T-helper 1 cell treated with Interleukin-12 subunit alpha and Interleukin-12 subunit beta and Interleukin-4 antibody, amounts not matched to agents 30 μg/mL and 1 μg/mL, for 36 hours (primary cell): ENCODE data around the gene NECTIN3.

ENCODE experiments used
- H3K27ac Mint-ChIP-seq: one replicate; pipeline ENCODE4 v1.8.0; 2021; ENCODE audit warnings: mild to moderate bottlenecking, mixed read lengths
- H3K27me3 Mint-ChIP-seq: one replicate; pipeline ENCODE4 v1.8.0; 2021; ENCODE audit warnings: low read depth, mixed read lengths
- H3K36me3 Mint-ChIP-seq: one replicate; pipeline ENCODE4 v1.8.0; 2021; ENCODE audit warnings: low read depth, mixed read lengths
- H3K4me1 Mint-ChIP-seq: one replicate; pipeline ENCODE4 v1.8.0; 2021; ENCODE audit warnings: low read depth, mixed read lengths
- H3K4me3 Mint-ChIP-seq: one replicate; pipeline ENCODE4 v1.8.0; 2021; ENCODE audit warnings: mild to moderate bottlenecking, moderate library complexity, mixed read lengths
- H3K9me3 Mint-ChIP-seq: one replicate; pipeline ENCODE4 v1.8.0; 2021; ENCODE audit warnings: mixed read lengths

Gene NECTIN3

DNA sequence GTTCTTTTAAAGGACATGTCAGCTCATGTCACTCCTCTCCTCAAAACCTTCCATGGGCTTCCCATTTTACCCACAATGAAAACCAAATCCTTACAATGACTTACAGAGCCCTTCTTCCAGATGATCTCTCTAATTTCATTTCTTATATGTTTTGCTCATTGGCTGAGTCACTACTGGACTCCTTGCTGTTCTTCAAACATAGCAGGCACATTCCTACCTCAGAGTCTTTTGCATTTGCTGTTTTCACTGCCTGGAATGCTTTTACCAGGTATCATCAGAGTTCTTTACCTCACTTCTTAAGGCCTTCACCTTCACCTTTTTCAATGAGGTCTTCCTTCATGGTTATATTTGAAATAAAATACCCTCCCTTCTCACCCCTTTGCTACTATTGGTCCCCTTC is 57.3 kb downstream of the NECTIN3 start:
- no peak overlapping the region for H3K4me3 Mint-ChIP-seq
- H3K27me3 Mint-ChIP-seq, result no peaks in the 10 kb centered on the region
- no peak overlapping the region for H3K27ac Mint-ChIP-seq
- no peaks in the 10 kb centered on the region for H3K4me1 Mint-ChIP-seq
- no peaks in the 10 kb centered on the region for H3K9me3 Mint-ChIP-seq
- H3K36me3 Mint-ChIP-seq, result no peaks in the 10 kb centered on the region

DNA sequence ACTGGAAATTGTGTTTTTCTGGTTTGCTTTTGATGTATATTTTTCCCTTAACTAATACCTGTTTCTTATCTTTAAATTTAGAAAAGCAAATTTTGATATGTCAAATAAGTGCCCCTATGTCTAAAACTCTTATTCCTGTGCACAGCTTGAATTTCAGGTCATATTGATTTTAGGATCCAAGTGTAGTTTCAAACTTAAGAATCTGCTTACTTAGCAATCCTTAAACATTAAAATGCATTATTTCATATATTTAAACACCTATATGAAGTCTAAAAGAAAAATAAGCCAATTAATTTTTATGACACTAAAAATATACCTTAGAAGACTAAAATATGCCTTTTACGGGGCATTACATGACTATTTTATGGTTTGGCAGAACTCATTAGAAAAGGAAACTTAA is 59.2 kb downstream of the NECTIN3 start:
- H3K9me3 Mint-ChIP-seq, result no peaks in the 10 kb centered on the region
- H3K27me3 Mint-ChIP-seq, result no peaks in the 10 kb centered on the region
- no peaks in the 10 kb centered on the region for H3K4me1 Mint-ChIP-seq
- H3K4me3 Mint-ChIP-seq, result no peak overlapping the region
- H3K36me3 Mint-ChIP-seq, result no peaks in the 10 kb centered on the region
- no peak overlapping the region for H3K27ac Mint-ChIP-seq

DNA sequence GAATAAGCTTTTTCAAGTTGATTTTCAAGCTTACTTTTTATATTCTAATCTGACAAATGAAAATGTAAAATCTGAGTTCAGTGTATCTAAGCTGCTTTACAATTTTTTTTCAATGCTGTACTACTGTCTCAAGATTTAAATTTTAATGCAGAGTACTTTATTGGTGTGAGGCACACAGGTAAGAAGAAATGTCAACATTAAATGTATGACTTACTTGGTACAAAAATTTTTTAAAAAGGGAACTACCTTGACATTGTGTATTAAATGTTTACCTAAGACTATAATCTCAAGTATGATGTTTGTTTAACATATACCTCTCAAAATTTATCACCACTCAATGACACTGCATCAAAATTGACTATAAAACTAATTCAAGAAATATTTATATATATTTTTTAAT is 62.7 kb downstream of the NECTIN3 start:
- Mint-ChIP-seq H3K36me3 (no peaks in the 10 kb centered on the region), H3K4me3 (no peak overlapping the region), H3K9me3 (no peaks in the 10 kb centered on the region), H3K27ac (no peak overlapping the region), H3K27me3 (peaks cover 2% of the 10 kb centered on the region), H3K4me1 (no peaks in the 10 kb centered on the region)

DNA sequence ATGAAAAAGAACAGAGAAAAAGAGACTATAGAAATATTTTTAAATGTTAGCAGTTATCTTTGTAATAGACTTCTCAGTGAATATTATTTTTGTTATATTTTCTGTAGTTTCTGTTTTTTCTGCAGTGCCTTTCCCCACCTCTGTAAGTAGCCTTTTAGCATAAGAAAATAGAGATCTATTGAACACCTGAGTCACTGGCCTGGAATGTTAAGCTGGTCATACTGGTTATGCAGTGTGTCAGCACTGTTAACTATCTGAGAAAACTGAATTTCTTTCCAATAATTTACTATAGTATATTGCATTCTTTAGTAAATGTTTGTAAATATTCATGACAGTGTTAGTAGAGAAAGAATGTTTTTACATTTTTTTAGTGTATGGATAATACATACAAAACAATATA is 79.8 kb downstream of the NECTIN3 start:
- Mint-ChIP-seq H3K4me1 (no peaks in the 10 kb centered on the region), H3K27ac (no peak overlapping the region), H3K27me3 (no peaks in the 10 kb centered on the region), H3K4me3 (no peak overlapping the region), H3K36me3 (no peaks in the 10 kb centered on the region), H3K9me3 (no peaks in the 10 kb centered on the region)

DNA sequence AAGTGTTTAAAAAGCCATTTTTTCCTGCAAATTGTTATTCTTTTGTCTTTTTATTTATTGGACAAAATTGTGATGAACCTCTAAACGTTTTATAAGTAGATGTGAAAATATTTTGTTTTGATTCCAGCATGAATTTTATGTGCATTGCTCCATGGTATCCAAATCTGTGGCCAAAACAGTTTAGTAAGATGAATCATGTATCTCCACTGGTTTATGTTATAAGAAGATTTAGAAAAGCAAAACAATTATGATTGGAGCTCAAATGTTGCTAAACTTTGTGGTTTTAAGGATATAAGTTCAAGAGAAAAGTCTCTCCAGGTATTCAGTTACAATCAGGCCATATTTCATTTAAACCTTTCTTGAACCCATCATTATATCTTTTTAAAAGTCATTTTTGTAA is 80.9 kb downstream of the NECTIN3 start:
- Mint-ChIP-seq H3K9me3 (no peaks in the 10 kb centered on the region), H3K27me3 (no peaks in the 10 kb centered on the region), H3K27ac (no peak overlapping the region), H3K4me1 (no peaks in the 10 kb centered on the region), H3K4me3 (no peak overlapping the region), H3K36me3 (no peaks in the 10 kb centered on the region)

DNA sequence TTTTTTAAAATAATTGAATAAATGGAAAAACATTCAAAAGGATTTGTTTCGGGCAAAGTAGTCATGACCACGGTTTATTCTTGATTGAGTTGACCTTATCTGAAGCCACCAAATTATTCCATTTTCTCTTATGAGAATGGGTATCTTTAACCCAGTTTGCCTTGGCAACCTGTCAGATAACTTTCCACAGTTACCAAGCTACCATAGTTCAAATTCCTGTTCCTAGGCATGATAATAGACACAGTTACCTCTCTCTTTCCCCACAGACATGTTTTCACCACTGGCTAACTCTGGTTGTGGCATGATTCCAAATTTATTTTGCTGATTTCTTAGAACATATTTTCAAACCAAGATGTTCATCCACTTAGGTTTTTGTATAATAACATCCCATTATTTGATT is 84.9 kb downstream of the NECTIN3 start:
- Mint-ChIP-seq H3K36me3 (no peaks in the 10 kb centered on the region), H3K27ac (no peak overlapping the region), H3K4me1 (no peaks in the 10 kb centered on the region), H3K9me3 (no peaks in the 10 kb centered on the region), H3K27me3 (no peaks in the 10 kb centered on the region), H3K4me3 (no peak overlapping the region)

DNA sequence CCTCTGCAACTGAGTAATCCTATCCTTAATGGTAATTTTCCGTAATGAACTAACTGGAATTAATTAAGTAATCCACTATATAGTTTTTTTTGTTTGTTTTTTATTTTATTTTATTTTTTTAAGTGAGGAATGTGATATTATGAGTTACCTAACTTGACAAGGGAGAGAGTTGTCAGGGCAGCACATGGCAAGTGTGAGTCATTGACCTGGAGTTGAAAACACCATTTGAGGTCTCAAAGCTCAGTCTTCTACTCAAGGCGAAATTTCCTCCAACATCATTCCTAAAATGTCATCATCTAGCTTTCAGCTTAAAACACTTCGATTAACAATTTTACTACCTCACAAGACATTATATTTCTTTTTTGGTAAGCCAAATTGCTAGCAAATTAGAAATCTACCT is 87.8 kb downstream of the NECTIN3 start:
- Mint-ChIP-seq H3K27ac (no peak overlapping the region), H3K9me3 (no peaks in the 10 kb centered on the region), H3K27me3 (no peaks in the 10 kb centered on the region), H3K4me1 (no peaks in the 10 kb centered on the region), H3K36me3 (no peaks in the 10 kb centered on the region), H3K4me3 (no peak overlapping the region)

DNA sequence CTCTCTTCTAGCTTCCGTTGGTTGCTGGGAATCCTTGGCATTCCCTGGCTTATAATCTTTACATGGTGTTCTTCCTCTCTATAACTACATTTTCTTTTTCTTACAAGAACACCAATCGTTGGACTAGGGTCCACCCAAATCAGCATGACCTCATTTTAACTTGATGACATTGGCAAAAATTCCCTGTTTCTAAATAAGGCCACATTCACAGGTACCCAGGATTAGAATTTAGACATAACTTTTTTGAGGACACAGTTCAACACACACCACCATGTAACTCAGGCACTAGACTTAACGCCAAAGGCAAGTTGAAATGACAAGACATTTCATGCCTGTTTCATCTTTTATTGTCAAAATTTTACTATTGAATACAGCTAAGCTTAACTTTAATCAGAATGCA is 93.0 kb downstream of the NECTIN3 start:
- H3K27me3 Mint-ChIP-seq, result peaks cover 4% of the 10 kb centered on the region
- H3K9me3 Mint-ChIP-seq, result no peaks in the 10 kb centered on the region
- H3K4me1 Mint-ChIP-seq, result no peaks in the 10 kb centered on the region
- H3K4me3 Mint-ChIP-seq, result no peak overlapping the region
- H3K27ac Mint-ChIP-seq, result no peak overlapping the region
- H3K36me3 Mint-ChIP-seq, result no peaks in the 10 kb centered on the region

DNA sequence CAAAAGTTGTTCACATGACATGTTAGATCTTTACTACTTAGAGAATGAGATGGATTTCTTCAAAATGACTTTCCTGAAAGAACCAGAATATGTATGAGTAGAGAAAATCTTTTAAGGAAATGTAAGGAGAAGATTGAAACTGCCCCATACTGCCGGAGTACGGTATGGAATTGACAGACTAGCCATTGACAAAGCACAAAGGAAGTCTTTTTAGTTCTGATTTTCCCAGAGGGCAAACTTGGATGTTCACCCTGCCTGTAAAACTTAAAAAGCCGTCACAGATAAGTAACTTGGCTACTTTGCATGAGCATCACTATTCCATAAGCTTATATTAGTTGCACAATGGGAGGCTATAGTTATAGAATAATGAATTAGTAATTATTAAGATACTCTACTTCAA is 93.8 kb downstream of the NECTIN3 start:
- Mint-ChIP-seq H3K36me3 (no peaks in the 10 kb centered on the region), H3K4me3 (no peak overlapping the region), H3K27ac (no peak overlapping the region), H3K9me3 (no peaks in the 10 kb centered on the region), H3K4me1 (no peaks in the 10 kb centered on the region), H3K27me3 (peaks cover 8% of the 10 kb centered on the region)

DNA sequence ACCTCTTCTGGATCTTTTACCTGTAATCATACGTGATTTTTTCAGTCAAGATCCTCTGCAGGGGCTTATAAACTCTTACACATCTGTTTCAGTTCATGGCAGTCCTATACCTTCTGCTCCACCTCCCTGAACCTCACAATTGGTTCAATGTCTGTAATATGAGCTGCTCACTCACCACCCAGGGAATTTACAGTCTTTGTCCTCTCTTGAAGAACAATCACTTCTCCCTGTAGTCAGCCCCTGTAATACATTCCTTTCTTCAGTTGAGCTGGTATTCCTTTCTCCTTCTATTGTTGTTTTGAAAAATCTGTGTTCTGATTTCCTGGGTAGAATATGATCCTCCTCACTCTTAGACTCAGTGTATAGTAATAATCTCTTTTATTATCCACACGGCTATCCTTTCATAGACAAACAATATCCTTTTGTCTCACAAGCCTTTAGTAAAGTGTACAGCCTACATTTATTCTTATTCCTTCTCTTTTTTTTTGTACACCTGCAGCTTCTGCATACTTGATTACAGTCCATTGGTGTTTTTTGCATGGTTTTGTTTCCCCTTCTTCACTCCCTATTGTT is 101.8 kb downstream of the NECTIN3 start:
- Mint-ChIP-seq H3K4me1 (no peaks in the 10 kb centered on the region), H3K27me3 (peaks cover 4% of the 10 kb centered on the region), H3K27ac (no peak overlapping the region), H3K9me3 (no peaks in the 10 kb centered on the region), H3K36me3 (no peaks in the 10 kb centered on the region), H3K4me3 (no peak overlapping the region)

DNA sequence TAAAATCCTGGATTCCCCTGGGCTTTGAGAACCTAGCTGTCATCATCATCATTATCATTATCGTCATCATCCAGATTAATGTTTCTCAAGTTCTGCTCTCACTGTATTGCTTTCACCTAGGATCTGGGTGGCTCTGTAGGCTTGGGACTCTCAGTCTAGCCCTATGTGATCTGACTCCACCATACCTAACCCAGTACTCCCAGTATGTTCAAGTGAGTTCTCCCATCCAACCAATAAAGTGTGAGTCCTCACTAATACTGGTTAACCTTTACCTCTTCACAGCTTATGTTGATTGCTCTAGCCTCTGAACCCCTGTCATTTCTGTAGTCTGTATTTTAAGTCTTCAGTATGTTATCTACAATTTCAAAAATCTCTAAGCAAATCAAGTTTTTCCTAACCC is 102.3 kb downstream of the NECTIN3 start:
- H3K4me1 Mint-ChIP-seq, result no peaks in the 10 kb centered on the region
- H3K27me3 Mint-ChIP-seq, result peaks cover 4% of the 10 kb centered on the region
- no peaks in the 10 kb centered on the region for H3K36me3 Mint-ChIP-seq
- H3K9me3 Mint-ChIP-seq, result no peaks in the 10 kb centered on the region
- H3K27ac Mint-ChIP-seq, result no peak overlapping the region
- H3K4me3 Mint-ChIP-seq, result no peak overlapping the region

DNA sequence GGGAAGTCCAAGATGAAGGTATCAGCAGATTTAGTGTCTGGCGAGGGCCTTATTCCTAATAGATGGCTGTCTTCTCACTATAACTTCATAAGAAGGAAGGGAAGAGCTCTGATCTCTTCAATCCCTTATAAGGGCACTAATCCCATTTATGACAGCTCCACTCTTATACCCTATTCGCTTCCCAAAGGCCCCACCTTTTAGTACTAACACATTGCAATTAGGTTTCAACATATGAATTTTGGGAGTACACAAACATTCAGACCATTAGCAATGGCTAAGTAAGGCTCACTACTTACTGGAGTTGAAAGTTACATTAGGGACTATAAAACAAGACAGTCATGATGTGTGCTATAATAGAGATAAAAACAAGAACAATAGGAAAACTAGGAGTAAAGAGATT is 118.9 kb downstream of the NECTIN3 start:
- Mint-ChIP-seq H3K9me3 (no peaks in the 10 kb centered on the region), H3K27me3 (no peaks in the 10 kb centered on the region), H3K36me3 (peaks cover 3% of the 10 kb centered on the region), H3K4me1 (peaks cover 4% of the 10 kb centered on the region), H3K27ac (no peak overlapping the region), H3K4me3 (no peak overlapping the region)

DNA sequence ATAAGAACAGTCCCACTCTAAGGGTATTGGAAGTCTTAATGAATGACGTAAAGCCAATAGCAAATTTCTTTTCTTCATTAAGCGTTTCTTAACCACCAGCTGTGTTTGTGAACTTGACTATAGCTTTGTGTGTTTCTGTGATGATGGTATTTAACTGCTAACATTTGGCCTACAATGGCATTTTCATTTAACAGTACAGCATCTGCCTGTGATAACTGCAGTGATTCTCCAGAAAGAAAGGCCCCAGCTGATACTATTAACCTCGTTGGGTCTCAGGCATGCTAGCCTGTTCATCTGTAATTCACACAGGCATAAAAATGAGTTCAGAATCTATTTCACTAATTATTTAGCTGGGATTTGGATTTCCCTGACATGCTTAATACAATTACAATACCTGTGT is 121.9 kb downstream of the NECTIN3 start:
- Mint-ChIP-seq H3K36me3 (peaks cover 3% of the 10 kb centered on the region), H3K4me3 (no peak overlapping the region), H3K9me3 (no peaks in the 10 kb centered on the region), H3K4me1 (peaks cover 8% of the 10 kb centered on the region), H3K27me3 (no peaks in the 10 kb centered on the region), H3K27ac (no peak overlapping the region)

DNA sequence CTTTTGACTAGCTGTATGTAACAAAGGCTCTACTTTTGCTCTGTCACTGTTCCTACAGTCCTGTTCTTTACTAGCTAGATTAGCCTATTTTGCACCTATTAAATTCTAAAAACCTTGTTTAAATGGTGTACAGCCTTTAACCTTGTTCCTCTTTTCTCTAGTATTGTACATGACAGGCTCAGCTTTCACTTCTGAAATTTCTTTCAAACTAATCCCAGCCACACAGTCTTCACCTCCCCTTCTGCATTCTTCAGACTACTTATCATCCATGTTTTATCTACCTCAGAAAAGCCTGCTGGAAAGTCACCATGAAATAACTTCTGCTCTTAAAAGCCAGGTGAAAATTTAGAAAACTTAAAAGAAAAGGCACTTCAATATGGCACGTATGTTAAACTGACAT is 122.4 kb downstream of the NECTIN3 start:
- no peaks in the 10 kb centered on the region for H3K27me3 Mint-ChIP-seq
- no peak overlapping the region for H3K4me3 Mint-ChIP-seq
- peaks cover 8% of the 10 kb centered on the region for H3K4me1 Mint-ChIP-seq
- H3K36me3 Mint-ChIP-seq, result peaks cover 3% of the 10 kb centered on the region
- H3K27ac Mint-ChIP-seq, result no peak overlapping the region
- no peaks in the 10 kb centered on the region for H3K9me3 Mint-ChIP-seq

DNA sequence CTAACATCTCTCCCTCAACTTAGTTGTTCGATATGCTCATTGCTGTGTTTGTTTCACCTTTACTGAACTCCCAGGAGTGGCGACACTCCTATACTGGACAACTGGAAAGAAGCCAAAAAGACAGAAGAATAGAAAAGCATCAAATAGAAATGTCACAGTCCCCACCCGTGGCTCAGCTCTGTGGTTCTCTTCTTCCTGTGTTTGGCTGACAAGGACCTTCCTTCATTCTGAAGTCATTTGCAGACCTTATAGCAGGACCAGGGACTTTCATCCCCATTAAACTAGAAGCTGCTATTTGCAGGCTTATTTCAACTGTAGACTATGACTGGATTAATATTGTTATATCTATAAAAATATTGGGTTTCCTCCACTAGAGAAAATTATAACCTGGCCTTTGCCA is 125.9 kb downstream of the NECTIN3 start:
- H3K4me1 Mint-ChIP-seq, result peaks cover 5% of the 10 kb centered on the region
- no peaks in the 10 kb centered on the region for H3K9me3 Mint-ChIP-seq
- H3K4me3 Mint-ChIP-seq, result no peak overlapping the region
- H3K27ac Mint-ChIP-seq, result no peak overlapping the region
- H3K36me3 Mint-ChIP-seq, result peaks cover 1% of the 10 kb centered on the region
- no peaks in the 10 kb centered on the region for H3K27me3 Mint-ChIP-seq

DNA sequence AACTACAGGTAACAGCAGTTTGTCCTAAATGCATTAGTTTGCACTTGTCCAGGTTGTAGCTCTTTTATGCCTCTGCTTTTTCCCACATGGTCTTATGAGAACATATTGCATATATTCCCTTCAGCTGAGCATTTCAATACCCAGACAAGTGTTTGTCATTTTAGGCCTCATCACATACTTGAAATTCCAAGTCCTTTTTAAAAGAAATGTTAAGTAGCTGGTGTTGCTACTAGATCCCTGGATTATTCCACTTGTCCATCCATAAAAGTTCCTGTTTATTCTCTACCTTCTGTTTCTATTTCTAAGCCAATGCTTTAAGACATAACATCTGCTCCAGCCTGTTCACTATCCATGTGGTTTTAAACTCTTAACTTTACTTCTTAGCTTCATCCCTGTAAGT is 128.4 kb downstream of the NECTIN3 start:
- peaks cover 5% of the 10 kb centered on the region for H3K4me1 Mint-ChIP-seq
- no peaks in the 10 kb centered on the region for H3K27me3 Mint-ChIP-seq
- no peak overlapping the region for H3K27ac Mint-ChIP-seq
- H3K9me3 Mint-ChIP-seq, result no peaks in the 10 kb centered on the region
- no peaks in the 10 kb centered on the region for H3K36me3 Mint-ChIP-seq
- no peak overlapping the region for H3K4me3 Mint-ChIP-seq
